ENCODE results near the gene PDZRN3. TPM values are rescaled to one million over a fixed set of nuclear protein-coding genes. Genes with fewer than 3 reads are reported as not detected.

PDZRN3 gene
- polyA plus RNA-seq, 2 of the 4 experiments (the other 2 are of a cell fraction): not detected

DNA sequence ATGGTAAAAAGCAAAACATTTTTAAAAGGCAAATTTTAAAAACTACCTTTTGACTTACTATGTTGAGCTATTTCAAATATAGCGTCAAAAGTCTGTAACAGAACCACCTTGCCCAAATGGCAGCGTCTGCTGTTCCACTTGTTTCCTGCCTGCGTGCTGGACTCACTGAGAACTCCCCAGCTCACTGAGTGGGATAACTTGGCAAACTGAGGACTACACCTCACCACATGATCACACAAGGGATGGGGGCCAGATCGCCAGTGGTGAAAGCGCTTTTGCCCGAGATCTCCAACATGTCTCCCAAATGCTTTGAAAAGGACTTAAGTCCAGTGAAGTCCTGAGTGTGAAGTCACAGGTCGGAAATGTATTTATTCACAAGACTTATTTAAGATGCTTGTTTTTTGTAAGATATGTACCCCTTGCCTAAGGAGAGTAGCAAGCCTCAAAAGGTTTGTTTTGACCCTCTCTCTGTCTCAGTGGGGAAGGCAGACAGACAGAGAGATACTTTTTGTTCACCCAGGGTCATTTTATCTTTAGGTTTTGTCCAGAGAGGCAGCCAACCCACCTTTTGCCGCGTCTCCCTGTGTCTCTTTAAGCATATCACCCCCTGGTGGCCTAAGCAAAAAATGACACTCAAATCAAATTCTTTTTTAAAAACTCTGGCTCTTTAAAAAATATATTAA lies 192.6 kb downstream of the PDZRN3 start:
- DNase-seq (ENCODE audit: low read depth in 1 of 2, low spot score in 1 of 2) (peak; percentile 42 to 54), FAIRE-seq (no peak), ATAC-seq (peak in 1 of 2 experiments; percentile 40; a peak in 2 of 6 replicates)
- WGBS (ENCODE audit: missing lambda C conversion rate): 8% methylated on average over 9 of the region's 9 CpGs
- Histone ChIP-seq H3K27ac (no peak overlapping the region), H3K9me3 (no peaks in the 10 kb centered on the region), H3K4me1 (no peaks in the 10 kb centered on the region), H3K4me2 (no peak overlapping the region), H3K4me3 (no peak overlapping the region)
- TF ChIP-seq HOXB13 (CRISPR knock-in tag; IDR thresholded peaks at IDR 0.05; ENCODE audit: low read depth): no peak
- TF ChIP-seq, protein P1, sequence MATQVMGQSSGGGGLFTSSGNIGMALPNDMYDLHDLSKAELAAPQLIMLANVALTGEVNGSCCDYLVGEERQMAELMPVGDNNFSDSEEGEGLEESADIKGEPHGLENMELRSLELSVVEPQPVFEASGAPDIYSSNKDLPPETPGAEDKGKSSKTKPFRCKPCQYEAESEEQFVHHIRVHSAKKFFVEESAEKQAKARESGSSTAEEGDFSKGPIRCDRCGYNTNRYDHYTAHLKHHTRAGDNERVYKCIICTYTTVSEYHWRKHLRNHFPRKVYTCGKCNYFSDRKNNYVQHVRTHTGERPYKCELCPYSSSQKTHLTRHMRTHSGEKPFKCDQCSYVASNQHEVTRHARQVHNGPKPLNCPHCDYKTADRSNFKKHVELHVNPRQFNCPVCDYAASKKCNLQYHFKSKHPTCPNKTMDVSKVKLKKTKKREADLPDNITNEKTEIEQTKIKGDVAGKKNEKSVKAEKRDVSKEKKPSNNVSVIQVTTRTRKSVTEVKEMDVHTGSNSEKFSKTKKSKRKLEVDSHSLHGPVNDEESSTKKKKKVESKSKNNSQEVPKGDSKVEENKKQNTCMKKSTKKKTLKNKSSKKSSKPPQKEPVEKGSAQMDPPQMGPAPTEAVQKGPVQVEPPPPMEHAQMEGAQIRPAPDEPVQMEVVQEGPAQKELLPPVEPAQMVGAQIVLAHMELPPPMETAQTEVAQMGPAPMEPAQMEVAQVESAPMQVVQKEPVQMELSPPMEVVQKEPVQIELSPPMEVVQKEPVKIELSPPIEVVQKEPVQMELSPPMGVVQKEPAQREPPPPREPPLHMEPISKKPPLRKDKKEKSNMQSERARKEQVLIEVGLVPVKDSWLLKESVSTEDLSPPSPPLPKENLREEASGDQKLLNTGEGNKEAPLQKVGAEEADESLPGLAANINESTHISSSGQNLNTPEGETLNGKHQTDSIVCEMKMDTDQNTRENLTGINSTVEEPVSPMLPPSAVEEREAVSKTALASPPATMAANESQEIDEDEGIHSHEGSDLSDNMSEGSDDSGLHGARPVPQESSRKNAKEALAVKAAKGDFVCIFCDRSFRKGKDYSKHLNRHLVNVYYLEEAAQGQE (IDR thresholded peaks at IDR 0.05): no peak
- TF ChIP-seq, protein P2, sequence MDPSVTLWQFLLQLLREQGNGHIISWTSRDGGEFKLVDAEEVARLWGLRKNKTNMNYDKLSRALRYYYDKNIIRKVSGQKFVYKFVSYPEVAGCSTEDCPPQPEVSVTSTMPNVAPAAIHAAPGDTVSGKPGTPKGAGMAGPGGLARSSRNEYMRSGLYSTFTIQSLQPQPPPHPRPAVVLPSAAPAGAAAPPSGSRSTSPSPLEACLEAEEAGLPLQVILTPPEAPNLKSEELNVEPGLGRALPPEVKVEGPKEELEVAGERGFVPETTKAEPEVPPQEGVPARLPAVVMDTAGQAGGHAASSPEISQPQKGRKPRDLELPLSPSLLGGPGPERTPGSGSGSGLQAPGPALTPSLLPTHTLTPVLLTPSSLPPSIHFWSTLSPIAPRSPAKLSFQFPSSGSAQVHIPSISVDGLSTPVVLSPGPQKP (IDR thresholded peaks at IDR 0.05; ENCODE audit: low read depth, low read length): no peak
- no peak for TF ChIP-seq ESRRA (IDR thresholded peaks at IDR 0.05; ENCODE audit: borderline replicate concordance, low read length)
- no peak for TF ChIP-seq HDAC2 (IDR thresholded peaks at IDR 0.05)
- TF ChIP-seq RFX5 (IDR thresholded peaks at IDR 0.05): no peak
- TF ChIP-seq, protein P3, sequence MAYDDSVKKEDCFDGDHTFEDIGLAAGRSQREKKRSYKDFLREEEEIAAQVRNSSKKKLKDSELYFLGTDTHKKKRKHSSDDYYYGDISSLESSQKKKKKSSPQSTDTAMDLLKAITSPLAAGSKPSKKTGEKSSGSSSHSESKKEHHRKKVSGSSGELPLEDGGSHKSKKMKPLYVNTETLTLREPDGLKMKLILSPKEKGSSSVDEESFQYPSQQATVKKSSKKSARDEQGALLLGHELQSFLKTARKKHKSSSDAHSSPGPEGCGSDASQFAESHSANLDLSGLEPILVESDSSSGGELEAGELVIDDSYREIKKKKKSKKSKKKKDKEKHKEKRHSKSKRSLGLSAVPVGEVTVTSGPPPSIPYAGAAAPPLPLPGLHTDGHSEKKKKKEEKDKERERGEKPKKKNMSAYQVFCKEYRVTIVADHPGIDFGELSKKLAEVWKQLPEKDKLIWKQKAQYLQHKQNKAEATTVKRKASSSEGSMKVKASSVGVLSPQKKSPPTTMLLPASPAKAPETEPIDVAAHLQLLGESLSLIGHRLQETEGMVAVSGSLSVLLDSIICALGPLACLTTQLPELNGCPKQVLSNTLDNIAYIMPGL (CRISPR knock-in tag; IDR thresholded peaks at IDR 0.05; ENCODE audit: borderline replicate concordance): no peak
- no peak for TF ChIP-seq EHMT2 (IDR thresholded peaks at IDR 0.05; ENCODE audit: low read depth)
- no peak for TF ChIP-seq FOSL2 (IDR thresholded peaks at IDR 0.05)
- no peak for TF ChIP-seq FOSL2 (CRISPR knock-in tag; IDR thresholded peaks at IDR 0.05)
- TF ChIP-seq, protein P4, sequence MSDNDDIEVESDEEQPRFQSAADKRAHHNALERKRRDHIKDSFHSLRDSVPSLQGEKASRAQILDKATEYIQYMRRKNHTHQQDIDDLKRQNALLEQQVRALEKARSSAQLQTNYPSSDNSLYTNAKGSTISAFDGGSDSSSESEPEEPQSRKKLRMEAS (IDR thresholded peaks at IDR 0.05): no peak
- TF ChIP-seq HOXA7 (CRISPR knock-in tag; IDR thresholded peaks at IDR 0.05): no peak
- TF ChIP-seq, protein P5, sequence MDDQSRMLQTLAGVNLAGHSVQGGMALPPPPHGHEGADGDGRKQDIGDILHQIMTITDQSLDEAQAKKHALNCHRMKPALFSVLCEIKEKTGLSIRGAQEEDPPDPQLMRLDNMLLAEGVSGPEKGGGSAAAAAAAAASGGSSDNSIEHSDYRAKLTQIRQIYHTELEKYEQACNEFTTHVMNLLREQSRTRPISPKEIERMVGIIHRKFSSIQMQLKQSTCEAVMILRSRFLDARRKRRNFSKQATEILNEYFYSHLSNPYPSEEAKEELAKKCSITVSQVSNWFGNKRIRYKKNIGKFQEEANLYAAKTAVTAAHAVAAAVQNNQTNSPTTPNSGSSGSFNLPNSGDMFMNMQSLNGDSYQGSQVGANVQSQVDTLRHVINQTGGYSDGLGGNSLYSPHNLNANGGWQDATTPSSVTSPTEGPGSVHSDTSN (IDR thresholded peaks at IDR 0.05): no peak
- TF ChIP-seq KDM1A (IDR thresholded peaks at IDR 0.05; ENCODE audit: low read depth): no peak
- no peak for TF ChIP-seq CBX8 (IDR thresholded peaks at IDR 0.05)
- TF ChIP-seq JUN (IDR thresholded peaks at IDR 0.05): no peak
- TF ChIP-seq, protein P6, sequence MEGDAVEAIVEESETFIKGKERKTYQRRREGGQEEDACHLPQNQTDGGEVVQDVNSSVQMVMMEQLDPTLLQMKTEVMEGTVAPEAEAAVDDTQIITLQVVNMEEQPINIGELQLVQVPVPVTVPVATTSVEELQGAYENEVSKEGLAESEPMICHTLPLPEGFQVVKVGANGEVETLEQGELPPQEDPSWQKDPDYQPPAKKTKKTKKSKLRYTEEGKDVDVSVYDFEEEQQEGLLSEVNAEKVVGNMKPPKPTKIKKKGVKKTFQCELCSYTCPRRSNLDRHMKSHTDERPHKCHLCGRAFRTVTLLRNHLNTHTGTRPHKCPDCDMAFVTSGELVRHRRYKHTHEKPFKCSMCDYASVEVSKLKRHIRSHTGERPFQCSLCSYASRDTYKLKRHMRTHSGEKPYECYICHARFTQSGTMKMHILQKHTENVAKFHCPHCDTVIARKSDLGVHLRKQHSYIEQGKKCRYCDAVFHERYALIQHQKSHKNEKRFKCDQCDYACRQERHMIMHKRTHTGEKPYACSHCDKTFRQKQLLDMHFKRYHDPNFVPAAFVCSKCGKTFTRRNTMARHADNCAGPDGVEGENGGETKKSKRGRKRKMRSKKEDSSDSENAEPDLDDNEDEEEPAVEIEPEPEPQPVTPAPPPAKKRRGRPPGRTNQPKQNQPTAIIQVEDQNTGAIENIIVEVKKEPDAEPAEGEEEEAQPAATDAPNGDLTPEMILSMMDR (IDR thresholded peaks at IDR 0.05): peak; percentile 66
- TF ChIP-seq ZFP36 (IDR thresholded peaks at IDR 0.05; ENCODE audit: borderline replicate concordance, partially characterized antibody): no peak
- TF ChIP-seq RAD21 (conservative IDR thresholded peaks at IDR 0.05 in 1 of 2, IDR thresholded peaks at IDR 0.05 in 1 of 2): peak; percentile 46 to 59; a peak in 4 of 5 replicates
- peak; percentile 57; the same call in 2 of the 3 replicates for TF ChIP-seq SMC3 (IDR thresholded peaks at IDR 0.05)
- no peak for TF ChIP-seq RNF2 (IDR thresholded peaks at IDR 0.05; ENCODE audit: borderline replicate concordance, low read depth)
- no peak for TF ChIP-seq EP300 (IDR thresholded peaks at IDR 0.05)
- no peak for TF ChIP-seq MAFK (IDR thresholded peaks at IDR 0.05; ENCODE audit: partially characterized antibody)
- no peak for TF ChIP-seq SREBF2 (IDR thresholded peaks at IDR 0.05)
- TF ChIP-seq ZNF302 (CRISPR knock-in tag; IDR thresholded peaks at IDR 0.05): no peak
- TF ChIP-seq CEBPB (IDR thresholded peaks at IDR 0.05): no peak
- TF ChIP-seq RCOR1 (IDR thresholded peaks at IDR 0.05; ENCODE audit: low read depth, low read length): no peak
- POLR2A ChIA-PET: no interaction called here
- CTCF ChIA-PET: interaction anchor here (0.7 to 1.3 kb wide), 4 partner anchors 14 to 1712 kb away, joined by 3 to 4 read pairs (median 4); no protein-coding TSS in a partner anchor
